Effector CD8-positive, alpha-beta T cell (primary cell): ENCODE results near the gene GOT1.

Source experiments
- DNase-seq: peaks from one replicate; lab custom pipeline; 2025; lab: John Stamatoyannopoulos, UW

Gene GOT1

DNA sequence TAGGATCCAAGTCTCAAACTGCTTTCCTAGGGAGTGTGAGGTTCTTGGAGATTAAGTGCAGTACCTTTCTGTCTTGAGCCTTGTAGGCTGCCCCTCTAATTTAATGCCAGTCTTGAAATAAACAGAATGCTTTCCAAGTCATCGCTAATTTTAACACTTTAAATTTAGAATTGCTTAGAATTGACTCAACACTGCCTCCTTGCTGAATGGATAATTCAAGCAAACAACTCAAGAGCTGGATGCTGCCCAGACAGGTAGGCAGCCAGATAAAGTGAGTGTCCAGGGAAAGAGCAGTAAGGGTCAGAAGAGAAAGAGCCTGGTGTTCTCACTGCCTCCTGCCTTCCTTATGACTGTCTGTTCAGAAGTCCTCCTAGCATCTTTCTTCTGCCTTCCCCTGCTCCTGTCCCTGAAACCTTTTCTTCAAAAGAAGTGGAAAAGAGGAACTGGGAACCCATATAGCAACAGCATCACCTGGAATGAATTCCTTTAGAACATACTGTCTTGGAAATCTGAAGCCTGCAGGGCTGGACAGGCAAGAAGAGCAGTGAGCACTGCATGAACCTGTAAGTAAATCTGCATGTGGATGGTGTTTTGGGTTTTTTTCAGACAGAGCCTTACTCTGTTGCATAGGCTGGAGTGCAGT, 3.1 kb upstream of the GOT1 start:
- DNase-seq: no peak

DNA sequence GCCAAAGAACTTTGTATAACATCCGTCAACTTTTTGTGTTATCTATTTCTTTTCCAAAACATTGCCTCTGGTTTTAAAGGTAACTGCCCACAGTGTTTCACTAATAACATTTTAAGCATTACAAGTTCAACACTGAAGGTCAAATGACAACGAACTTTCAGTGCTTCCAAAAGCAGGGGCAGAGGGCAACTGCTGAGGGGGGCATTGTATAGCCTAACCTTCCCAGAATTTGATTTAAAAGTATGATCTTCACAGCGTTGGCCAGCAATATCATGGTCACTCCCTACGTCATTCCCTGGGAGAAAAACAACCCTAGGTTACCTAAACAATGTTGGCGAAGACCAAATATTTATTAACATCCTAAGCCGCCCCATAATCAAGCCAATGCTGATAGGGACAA, 2.5 kb upstream of the GOT1 start:
- no peak for DNase-seq

DNA sequence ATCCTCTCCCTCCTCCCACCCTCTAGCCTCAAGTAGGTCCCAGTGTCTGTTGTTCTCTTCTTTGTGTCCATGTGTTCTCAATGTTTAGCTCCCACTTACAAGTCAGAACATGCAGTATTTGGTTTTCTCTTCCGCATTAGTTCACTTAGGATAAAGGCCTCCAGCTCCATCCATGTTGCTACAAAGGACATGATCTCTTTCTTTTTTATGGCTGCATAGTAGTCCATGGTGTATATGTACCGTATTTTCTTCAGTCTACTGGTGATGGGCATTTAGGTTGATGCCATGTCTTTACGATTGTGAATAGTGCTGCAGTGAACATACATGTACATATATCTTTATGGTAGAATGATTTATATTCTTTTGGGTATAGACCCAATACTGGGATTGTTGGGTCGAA, 1.6 kb upstream of the GOT1 start:
- DNase-seq: no peak

DNA sequence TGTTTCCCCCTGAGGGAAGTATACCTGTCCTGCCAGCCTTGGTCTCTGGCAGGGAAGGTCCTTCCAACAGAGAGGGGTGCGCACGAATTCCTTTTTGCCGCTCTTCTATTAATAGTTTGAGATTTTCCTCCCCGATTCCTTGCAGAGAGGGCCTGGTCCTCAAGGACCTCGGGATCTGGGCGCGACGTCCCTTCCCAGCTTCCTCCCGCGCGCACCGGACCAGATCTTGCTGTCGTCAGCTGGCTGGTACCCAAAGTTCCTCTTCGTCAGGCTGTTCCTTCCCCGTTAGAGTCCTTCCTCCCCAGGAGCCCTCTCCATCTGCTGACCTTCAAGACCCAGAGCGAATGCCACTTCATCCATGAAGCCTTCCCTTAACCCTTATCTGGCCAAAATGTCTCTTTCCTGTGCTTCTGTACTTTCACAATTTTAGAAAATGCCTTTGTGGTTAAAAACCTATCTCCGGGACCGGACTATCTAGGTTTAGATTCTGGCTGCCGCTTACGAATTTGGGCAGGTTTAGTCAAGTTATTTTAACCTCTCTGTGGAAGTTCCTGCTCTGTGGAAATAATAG, 851 bp upstream of the GOT1 start:
- DNase-seq: no peak

DNA sequence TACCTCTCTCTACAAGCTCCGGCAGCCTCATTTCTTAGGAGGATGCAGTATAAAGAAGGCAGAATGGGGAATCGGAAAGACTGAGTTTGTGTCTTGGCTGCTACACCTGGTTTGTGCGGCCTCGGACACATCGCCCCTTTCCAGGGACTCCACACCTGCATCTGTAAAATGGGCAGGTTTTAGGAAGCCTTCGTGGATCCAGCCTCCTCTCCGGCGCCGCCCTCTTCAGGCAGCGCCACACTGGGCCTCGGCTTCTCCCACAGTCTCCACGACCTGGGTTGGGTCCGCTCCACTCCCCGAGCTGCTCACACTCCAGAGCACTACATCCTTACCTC, 341 bp downstream of the GOT1 start:
- no peak for DNase-seq

DNA sequence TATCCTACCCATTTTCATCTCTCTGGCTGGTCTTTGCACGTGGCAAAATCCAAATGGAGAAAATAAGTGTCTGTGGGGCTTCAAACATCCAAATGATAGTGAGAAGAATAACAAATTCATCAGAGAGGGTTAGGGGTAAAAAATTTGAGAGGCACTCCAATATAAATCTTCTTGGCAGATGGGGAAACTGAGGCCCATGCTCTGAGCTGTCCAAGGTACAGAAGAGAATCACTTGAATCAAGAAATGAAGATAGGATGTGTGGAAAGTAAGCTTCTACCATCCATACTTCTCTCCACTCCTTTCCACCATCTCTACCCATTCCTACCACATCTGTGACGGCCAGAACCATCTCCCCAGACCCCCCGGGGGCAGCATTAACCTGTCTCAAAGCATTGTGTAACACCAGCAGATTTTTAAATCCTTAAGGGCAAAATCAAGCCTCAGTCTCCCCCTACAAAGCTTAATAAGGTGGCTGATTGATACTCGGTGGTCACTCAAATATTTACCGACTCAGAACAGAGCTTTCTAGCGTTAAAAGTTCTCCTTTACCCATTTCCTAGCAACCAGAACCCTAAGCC, 818 bp downstream of the GOT1 start:
- DNase-seq: no peak

DNA sequence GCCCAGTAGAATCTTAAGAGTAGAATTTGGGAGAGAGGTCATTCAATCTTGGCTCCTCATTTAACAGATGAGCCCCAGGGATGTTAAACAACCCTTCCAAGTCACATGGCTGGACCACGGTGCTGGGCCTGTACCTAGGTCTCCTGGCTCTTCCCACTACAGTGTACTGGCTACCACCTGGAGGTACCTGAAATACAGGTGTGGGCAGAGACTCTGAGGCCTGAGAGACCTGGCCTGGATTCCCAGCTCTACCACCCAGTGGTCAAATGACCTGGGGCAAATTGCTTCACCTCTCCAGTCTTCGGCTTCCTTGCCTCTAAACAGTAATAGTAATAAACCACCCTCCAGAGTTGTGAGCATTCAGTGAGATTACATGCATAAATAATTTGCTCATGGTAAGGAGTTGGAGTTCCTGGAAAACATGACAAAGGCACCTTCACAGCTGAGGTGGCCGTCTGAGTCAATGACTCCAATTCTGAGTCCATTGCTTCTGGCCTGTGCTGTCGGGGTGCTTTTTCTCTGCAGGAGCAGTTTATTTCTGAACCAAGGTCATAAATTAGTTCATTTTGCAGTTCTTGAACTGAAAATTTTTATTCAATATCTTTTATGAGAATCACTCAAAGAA, 2.7 kb downstream of the GOT1 start:
- DNase-seq: no peak

DNA sequence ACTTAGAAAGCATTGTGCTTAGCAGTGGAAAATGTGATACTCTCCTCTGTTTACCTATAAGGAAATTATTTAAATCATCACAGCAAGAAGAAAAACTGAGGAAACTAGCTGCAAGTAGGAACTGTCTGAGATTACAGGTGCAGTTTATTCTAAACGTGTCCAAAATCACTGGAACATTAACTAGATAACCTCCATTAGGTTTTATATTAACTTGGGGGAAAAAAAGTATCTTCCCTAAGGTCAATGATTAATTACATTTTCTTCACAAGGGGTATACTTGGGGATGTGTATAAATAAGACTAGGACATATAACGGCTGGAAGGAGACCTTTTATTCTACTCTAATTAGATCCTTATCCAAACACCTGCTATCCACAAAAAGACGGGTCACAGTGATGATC, 3.7 kb downstream of the GOT1 start:
- no peak for DNase-seq

DNA sequence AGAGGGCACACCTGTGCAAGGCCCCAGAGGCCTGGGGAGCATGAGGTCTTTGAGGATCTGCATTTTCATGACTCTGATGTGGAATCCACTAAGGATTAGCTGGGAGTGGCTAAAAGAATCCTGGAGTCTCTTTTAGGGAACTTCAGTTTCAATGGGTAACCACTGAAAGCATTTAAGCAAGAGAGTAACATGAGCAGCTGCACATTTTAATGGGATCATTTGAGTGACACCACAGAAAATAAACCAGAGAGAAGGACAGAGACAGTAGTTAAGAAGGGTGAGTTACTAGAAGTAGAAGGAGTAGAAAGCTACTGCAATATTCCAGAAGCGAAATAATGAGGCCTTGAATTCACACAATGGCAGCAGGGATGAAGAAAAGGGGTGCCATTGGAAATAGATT, 5.2 kb downstream of the GOT1 start:
- DNase-seq: no peak

DNA sequence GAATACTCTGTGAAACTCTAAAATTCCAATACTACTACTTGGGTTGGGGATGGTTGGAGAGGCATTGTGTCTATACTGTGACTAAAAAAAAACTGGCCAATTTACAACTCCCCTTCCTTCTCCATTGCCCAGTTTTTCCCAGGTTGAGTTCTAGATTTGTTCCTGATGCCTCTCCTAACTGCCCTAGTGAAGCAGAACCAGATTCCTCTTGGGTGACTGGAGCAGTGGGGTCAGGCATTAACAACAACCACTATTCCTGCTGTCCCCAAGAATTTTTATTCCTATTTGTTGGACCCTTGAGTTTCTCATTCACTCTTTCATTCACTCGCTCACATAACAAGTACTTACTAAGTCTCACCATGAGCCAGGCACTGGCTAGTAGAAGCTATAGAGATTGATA, 5.8 kb downstream of the GOT1 start:
- DNase-seq: no peak

DNA sequence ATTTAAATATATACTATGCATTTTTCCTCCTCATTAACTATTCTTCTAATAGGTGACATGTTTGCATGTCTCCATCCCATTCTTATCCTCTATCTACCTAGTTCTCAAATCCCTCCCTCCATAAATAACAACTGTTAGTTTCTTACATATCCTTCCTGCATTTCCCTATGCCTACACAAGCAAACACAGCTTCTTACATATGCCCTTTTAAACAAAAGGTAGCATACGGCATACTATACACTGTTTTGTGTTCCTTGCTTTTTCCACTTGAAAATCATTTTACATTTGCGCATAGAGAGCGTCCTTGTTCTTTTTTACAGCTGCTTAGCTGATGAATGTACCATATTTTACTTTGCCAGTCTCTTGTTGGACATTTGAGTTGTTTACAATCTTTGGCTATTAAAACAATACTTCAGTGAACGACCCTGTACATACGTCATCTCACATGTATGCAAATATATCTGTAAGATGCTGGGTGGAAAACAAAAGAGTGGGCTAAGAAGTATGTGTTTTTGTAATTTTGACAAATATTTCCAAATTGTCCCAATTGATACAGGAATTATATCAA, 7.8 kb downstream of the GOT1 start:
- DNase-seq: no peak

DNA sequence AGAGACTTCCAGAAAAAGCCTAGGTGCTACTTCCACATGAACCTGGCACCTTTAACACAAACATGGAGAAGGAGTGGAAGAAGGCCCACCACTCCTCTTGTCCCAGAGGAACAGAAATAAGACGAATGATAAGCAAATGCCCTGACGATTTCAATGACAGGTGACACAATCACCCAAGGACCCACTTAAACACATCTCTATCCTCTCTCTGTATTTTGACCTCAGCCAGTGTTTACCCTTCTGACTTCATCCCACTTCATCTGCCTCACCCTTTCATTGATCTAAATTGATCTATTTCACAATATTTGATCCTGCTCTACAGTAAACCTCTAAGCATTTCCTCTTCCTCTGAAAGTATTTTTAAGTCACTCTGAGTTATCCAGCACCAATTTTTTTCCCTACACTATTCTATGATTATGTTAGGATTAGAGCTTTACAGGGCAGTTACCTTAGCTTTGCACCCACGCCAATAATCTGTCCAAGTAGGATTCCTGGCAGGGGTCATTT, 9.1 kb downstream of the GOT1 start:
- DNase-seq: no peak

DNA sequence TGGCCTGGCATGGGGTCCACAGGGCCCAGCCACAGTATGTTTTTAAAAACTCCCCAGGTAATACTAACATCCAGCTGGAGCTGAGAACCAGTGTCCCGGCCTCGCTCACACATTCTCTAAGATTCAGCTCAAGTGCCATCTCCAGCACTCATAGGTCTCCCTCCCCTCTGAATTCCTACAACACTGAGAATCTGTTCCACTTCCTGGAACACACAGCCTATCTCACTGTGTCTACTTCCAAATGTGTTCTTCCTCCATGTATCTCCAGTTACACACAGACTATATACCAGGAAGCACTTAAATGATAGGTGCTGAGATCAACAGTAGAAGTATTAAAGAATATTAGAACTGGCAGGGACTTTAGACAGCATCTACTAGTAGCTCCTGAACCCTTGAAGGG, 10.7 kb downstream of the GOT1 start:
- DNase-seq: no peak

DNA sequence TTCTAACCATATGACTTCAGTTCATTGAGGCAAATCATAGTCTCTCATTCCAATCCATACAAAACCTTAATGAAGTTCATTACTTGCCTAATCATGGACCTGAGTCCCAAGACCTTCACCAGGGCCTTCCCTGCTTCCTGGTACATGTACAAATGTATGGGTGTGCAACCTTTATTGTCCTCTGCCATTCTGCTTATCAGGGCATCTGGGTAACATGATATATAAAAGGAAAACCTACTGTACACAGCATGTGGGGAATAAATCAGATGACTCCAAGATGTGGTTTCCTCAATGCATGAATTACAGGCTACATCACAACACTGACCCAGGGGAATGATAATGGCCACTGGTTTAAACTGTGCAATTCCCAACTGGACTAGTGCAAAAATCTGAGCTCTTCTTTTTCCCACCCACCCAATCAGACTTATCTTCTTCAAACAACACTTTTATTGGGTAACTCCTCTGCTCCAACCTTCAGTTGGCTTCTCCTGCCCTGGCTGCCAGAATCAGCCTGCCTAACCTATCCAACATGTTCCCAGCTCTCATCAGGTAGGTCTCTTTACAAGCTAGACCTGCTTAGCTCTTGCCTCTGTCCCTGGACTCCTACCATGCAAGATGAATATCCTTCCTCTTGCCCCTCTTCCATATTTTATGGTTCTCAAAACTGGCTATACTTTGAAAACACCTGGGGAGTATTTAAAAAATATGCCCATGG, 11.4 kb downstream of the GOT1 start:
- no peak for DNase-seq

DNA sequence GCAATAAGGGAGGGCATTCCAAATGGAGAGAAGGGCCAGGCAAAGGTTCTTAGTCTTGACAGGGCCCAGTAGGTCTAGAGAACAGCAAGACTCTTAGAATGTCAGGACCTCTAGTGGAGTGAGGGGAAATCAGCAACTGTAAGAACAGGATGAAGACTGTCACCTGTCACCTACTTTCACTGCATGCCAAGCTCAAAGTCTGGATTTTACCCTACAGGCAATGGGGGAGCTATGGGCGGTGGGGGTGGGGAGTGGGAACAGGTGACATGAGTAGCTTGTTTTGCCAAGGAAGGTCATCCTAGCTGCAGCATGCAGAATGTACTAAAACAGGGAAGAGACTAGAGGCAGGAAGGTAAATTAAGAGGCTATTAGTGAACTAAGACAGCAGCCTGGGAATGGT, 18.3 kb downstream of the GOT1 start:
- DNase-seq: no peak

DNA sequence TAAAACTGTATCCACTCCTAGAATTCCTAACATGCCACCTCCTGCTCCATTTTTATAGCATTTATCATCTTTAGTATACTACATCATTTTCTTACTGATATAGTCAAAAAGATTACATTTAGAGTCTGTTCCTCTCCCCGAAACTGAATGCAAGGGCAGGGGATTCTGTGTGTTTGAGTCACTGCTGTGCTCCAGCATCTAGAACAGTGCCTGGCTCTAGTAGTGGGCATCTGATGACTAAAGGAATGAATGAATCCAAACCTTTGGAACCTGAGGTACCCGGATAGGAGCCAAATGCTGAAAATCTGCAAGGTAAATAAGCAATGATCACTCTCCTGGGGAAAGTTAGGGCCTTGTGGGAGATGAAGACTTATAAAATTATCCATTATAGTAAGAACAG, 18.9 kb downstream of the GOT1 start:
- DNase-seq: no peak

DNA sequence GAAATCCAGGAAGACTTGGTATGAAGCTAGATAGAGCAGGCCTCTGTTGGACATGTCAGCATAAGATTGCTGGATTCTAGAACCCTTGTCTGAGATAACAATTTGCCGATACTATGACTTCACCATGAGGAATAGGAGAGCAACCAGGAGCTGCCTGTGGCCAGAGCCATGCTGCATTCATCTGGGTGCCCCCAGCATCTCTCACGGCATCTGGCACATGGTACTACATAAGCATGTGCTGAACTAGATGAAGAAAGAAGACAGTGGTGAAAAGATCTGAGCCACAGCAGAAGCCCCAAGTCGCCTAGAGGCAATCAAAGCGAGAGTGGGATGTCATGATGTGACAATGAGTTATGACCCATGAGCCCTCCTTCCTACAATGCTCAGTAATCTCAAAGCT, 19.5 kb downstream of the GOT1 start:
- DNase-seq: no peak

DNA sequence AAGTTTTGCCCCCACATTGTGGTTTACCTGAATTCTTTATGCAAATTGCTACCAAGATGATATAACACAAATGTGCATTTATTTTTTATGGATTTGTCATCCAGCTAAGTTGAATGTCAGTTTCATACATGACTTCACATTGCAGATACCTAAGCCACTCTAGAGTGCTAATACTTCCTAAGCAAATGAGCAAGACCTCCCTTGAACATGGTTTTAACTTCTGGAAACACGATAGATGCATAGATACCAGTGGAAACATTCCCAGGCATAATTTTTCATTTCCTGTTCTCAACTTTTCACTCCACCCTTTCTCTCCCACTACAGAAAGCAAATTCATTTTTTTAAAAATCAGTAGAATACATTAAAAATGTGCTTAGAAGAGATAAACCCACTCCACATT, 20.3 kb downstream of the GOT1 start:
- no peak for DNase-seq

DNA sequence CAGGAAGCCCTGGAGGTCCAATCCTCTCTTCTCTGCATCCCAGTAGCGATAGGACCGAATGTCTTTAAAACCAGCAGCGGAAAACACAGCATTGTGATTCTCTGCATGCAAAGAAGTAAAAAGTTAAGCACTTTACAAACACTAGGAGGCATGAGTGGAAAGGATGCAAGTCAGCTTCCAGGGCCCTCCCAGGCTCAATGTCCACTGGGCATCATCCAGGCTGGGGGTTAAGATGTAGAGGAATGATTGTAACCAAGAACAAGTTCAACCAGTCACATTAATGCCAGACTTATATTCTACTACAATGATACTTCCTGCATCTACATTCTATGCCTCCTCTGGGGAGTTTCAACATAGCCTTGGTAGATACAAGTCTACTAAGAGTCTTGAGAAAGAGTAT, 24.3 kb downstream of the GOT1 start:
- DNase-seq: no peak

DNA sequence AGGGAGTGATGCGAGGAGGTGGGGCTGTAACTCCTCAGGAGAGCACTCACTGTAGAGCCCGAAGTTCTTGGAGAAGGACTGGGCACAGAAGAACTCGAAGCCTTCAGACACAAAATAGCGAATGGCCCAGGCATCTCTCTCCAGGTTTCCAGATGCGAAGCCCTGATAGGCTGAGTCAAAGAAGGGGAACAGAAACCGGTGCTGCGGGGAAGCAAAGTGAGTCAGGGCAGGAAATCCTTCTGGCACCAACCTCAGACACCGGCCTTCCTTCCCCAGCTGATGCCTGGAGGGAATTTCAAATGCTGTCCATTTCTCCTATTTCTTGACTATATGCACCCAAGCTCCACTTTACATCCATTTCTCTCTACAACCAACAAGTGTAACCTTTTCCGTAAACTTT, 26.8 kb downstream of the GOT1 start:
- DNase-seq: no peak

DNA sequence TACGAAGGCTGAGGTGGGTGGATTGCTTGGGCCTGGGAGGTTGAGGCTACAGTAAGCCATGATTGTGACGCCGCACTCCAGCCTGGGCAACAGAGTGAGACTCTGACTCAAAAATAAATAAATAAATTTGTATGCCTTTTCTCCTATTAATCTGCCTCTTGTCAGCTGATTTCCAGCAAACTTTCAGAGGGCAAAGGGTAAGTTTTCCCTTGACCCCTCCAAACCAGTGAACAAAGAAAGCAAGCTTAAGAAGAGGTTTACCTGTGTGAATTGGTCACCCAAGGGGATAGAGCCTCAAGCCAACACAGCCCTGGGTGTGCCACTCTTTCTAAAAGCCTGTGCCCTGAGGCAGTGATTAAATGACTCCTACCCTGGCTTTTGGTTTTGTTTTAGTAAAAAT, 30.8 kb downstream of the GOT1 start:
- DNase-seq: no peak

DNA sequence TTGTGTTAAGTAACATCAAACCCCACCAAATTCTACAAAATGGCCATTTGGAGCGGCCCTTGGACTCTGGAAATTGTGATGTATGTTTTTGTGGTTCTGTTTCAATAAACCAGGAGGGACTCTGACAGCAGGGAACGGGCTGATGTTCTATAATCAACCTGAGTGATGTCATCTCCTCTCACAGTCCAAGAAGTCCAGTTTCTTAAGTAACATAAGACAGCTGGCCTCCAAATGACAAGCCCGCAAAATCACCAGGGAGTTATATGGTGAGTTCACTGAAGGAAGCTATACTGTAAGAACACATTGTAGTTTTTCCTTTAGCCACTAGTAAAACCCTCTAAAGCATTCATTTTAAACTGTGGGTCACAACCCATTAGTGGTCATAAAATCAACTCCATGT, 34.0 kb downstream of the GOT1 start:
- no peak for DNase-seq
